COLO668 (cell line): Measurements from ENCODE around the gene CANX.

Experiments
- DNase-seq: peaks from one replicate; lab custom pipeline; 2025; ENCODE audit not compliant: unreplicated experiment; lab: John Stamatoyannopoulos, UW

CANX gene

DNA sequence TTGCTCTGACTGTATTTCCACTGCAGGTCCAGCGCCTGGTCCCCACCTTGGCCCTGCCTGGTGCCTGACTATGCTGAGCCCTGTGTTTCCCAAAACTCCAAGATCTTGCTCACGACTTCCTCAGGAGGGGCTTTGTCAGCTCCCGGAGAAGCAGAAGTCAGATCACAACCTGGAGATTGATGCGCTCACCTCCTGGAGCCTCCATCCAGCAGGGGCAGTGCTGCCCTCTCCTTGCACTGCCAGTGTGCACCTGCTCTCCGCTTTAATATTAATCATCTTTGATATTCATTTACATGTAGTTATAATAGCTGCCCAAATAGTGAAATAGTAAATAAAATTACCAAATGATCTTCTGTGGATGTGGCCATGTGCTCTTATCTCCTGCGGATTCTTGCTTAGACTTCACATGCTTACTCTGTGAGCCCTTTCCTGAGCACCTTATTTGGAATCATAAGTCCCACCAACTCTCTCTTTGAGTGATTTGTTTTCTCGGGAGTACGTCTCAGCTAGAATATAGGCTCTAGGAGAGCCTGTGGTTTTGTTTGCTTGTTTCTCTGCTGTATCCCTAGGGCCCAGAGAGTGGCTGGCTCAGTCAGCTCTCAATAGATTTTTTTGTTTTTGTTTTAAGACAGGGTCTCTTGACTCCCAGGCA lies 51.2 kb downstream of the CANX start:
- no peak for DNase-seq

DNA sequence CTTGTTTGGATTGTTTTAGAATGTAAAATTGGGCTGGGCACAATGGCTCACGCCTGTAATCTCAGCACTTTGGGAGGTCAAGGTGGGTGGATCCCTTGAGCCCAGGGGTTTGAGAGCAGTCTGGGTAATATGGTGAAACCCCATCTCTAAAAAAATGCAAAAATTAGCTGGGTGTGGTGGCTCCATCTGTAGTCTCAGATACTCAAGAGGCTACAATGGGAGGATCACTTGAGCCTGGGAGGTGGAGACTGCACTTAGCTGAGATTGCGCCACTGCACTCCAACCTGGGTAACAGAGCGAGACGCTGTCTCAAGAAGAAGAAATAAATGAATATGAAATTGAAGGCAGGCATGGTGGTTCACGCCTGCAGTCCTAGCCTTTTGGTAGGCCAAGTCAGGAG lies 55.2 kb downstream of the CANX start:
- no peak for DNase-seq

DNA sequence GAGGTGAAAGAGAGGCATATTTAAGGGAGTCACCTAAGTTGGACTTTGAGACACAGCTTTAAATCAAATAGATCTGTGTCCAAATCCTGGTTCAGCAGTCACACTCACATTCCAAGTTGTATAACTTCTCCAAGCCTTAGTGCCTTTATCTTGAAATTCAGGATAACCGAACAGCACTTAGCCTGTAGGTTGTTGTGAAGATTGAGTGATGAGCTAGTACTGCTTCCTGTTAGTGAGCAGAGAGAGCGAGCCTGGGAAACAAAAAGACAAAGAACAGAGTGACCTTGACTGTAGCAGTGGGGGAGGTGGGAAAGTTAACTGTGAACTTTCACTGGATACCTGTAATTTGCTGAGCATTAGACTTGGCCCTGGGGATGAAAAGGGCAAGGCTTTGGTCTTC lies 56.3 kb downstream of the CANX start:
- no peak for DNase-seq

DNA sequence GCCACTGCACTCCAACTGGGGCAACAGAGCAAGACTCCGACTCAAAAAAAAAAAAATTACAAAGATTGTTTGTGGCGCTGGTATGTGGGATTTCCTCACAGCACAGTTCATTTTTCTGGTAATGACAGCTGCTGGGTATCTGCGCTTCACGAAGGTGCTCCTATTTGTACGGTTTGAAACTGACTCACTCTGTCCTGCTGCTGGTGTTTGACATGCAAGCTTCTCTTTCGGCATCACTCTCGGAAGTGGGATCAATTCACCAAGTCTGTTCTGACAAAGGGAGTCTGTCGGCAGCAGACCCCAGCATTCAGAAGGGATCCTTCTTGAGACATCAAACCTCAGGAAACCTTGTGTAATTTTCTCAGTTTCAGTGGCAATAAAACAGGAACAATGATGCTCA lies 60.2 kb downstream of the CANX start:
- no peak for DNase-seq

DNA sequence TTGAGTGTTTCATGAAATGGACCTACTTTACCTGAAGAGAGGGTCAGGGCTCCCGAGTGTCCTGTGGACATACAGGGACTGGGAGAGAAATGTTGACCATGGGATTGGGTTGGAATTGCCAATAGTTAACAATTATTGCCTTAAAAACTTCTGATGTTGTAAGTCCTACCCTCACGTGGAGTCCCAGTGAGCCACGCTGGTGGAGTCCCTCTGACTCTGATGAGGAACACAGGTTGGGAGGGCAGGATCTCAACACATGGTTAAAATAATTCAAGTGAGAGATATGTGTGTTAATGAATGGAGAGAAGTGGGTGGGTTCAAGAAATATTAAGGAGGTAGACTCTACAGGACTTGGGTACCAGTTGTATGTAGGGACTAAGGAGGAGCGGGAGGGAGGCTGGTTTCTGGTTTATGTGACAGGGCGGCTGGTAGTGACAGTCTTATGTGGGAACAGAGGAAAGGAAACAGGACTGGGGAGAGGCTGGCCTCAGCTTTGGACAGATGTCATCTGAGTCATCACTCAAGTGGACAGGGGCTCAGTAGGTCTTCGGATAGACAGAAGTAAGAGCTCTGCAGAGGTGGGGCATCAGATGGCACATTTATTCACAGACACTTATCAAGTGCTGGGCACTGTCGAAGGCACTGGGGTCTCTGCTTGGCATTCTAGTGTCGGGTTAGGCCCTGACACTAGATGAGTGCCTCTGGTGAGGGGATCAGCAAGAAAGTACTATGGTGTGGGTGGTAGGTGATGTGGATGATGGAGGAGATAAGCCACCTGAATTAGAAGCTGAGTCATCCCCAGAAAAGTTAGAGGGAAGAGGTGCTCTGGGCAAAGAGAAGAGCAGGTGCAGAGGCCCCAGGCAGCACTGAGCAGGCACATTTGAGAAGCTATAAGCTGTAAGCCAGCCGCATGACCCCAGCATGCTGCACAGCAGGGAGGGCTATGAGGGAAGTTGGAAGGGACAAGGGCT lies 61.1 kb downstream of the CANX start:
- peak; percentile 56 for DNase-seq

DNA sequence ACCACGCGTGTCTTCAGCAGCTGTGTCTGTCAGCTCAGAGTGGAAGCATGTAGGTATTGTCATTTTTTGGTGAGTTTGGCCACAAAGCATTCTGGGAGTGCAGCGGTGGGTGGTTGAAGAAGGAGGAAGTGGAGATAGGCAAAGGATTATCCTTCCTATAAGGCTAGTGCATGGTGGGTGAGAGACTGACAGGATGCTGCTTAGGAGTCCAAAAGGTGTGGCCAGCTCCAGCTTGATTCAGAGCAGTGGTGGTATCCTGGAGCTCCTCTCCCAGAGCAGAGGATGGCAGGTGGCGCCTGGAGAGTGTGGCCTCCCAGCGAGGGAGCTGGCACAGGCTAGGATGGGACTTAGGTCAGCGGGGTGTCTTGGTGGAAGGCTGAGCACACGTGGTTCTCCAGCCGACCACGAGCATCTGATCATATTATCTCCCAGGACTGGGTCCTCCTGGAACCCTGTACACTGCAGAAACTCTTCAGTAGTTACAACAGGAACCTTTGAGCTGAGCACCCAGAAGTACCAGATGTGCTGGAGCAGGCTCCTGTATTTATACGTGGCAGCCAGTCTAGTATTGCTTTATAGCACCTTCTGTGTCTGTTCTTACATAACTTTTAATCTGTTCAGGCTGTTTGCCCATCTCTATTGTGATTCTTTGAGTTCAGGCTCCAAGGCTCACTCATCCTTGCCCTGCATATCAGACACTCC lies 63.5 kb downstream of the CANX start:
- DNase-seq: peak; percentile 41

DNA sequence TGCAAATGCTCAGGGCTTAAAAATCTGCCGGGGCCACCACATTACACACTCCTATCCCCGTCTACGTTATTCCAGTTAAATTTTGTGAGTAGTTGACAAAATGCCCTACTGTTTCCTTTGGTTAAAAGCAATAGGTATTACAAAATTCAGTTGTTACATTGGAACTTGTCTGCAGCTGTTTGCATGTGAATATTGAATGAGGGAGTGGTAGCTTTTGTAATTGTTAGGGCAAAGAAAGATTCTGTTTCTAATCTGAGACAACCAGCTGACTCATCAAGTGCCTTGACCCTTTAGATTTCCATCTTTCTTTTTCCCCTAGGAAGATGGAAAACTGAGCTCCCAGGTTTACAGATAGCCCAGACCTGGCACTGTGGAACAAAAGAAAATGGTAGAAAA lies 64.0 kb downstream of the CANX start:
- DNase-seq: no peak

DNA sequence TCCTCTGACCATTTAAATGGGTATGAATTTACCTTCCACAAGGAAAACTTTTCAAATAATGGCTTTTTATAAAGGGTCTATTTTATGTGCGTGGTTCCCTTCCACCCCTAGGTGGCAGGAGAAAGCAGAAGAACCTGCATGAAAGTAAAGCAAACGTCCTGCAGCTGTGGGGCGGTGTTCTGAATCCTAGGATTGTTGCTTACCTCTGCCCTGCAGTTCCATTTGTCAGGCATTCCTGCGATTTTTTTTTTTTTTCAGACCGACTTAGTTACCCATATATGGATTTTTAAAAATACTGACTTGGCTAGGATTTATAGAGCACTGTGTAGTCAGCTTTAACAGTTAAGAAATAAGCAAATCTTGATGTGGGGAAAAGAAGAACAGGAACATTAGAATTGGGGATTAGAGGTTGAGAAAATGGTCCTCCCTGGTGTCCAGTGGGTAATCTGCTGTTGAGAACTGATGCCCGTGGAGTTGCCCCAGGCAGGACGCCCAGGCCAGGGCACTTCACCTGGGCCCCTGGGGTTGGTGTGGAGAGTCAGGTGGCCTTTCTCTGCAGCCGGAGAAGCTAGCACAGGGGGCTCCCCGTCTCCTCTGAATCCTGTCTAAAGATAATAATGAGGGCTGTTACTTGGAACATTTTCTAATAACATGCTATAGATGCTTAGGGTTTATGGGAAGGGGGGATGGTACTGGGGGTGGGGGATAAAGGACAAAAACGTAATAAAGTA lies 64.6 kb downstream of the CANX start:
- DNase-seq: peak; percentile 43

DNA sequence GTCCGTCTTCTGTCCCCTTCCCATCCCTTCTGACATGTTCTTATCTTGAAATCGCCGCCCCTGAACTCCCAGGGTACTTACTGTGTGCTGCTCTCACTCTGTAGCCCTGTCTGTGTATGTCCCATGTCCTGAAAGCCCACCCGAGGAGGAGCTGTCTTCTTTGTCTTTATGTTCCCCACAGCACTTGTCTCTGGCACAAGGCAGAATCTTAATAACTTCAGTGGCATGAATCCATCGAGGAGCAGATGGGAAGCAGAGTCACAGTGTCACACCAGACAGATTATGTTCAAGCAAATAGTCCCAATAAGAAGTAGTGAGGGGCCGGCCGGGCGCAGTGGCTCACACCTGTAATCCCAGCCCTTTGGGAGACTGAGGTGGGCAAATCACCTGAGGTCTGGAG lies 65.3 kb downstream of the CANX start:
- no peak for DNase-seq

DNA sequence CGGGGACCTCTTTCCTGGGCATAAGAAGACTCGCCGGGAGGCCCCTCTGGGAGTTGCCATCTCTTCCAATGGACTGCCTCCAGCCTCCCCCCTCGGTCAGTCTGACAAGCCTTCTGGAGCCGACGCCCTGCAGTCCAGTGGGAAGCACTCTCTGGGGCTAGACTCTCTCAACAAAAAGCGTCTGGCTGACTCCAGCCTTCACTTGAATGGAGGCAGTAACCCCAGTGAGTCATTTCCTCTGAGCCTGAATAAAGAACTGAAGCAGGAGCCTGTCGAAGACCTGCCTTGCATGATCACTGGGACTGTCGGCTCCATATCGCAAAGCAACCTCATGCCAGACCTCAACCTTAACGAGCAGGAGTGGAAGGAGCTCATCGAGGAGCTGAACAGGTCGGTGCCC lies 66.6 kb downstream of the CANX start:
- DNase-seq: peak; percentile 1

DNA sequence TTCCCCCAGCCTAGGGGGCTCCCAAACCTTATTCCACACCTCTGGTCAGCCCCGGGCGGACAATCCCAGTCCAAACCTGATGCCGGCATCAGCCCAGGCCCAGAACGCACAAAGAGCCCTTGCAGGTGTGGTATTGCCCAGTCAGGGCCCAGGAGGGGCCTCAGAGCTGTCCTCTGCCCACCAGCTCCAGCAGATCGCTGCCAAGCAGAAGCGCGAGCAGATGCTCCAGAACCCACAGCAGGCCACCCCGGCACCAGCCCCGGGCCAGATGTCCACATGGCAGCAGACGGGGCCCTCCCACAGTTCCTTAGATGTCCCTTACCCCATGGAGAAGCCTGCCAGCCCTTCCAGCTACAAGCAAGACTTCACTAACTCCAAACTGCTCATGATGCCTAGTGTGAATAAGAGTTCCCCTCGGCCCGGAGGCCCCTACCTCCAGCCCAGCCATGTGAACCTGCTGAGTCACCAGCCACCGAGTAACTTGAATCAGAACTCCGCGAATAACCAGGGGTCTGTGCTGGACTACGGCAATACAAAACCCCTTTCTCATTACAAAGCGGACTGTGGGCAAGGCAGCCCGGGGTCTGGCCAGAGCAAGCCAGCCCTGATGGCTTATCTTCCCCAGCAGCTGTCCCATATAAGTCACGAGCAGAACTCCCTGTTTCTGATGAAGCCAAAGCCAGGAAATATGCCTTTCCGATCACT lies 67.4 kb downstream of the CANX start:
- DNase-seq: no peak

DNA sequence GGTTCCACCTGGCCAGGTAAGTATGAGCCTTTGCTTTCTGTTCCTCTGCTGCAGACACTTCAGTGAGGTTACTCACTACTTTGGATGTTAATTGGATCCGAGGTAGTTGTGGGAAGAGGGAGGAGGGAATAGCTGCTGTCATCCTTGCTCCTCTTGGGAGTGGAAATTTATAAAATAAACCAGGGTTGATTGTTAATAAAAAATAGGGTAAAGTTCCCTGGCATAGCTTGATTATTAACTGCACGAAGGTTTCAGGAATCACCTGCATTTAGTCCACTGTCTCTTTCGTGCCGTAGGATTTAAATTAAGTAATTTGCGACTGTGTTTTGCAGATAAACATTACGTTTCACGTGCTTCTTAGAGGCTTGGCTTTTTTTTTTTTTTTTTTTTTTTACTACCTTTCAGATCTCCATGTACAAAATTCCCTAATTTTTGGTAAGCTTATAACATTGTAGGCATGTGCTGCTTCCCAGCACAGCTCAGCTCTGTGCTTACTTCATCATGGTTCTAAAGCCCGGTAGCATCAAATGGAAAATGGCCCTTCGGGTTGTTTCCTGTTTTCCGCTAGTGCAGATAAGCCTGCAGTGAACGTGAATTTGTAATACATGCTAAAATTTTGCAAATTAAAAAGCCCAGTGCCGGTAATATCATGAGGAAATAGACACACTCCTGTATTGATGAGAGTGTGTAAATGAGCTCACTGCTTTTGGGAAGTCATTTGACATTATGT lies 68.1 kb downstream of the CANX start:
- no peak for DNase-seq

DNA sequence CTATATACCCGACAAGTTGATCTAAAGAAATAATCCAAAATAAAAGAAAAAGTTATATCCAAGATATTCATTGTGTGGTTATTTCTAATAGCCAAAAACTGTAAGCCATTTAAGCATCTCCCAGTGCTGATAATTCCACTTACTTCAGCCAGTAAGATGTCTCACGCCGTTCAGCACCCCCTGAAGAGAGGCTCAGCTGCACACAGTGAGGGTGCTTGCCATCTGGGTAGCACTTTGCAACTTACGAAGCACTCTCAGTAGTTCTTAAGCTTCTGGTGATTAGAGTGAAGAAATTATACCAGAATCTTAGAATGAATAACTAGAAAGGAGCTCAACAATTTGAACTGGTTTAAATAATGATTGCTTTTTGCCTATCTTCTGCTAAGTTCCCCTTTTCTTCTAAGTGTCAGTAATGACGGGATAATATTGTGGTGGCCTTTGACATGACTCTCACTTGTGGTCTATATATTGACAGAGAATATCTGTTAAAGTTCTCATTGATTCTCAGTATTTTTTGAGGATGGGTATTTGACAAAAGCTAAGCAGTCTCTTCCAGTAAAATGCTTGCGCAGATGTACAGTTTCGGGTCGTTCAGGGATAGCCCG lies 68.8 kb downstream of the CANX start:
- no peak for DNase-seq

DNA sequence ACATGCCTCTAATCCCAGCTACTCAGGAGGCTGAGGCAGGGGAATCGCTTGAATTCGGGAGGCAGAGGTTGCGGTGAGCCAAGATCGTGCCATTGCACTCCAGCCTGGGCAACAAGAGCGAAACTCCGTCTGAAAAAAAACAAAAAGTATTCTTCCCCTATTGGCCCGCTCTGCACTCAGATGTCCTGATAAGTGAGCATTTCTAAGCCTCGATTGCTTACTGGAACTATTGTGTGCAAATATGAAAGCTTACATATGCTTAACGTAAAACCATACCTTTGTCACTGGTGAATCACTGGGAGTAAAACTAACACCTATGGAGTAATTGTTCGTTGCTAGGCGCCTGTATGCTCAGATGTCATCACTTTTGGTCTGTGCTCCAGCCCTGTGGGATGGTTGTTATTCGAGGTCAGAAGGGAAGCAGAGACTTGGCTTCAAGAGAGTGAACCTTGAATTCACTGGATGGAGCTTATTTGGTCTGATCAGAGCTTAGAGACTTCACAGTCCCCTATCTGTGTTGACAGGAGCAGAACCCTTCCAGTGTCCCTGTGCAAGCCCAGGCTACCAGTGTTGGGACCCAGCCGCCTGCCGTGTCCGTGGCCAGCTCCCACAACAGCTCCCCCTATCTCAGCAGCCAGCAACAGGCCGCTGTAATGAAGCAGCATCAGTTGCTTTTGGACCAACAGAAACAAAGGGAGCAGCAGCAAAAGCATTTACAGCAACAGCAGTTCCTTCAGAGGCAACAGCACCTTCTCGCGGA lies 69.7 kb downstream of the CANX start:
- DNase-seq: no peak

DNA sequence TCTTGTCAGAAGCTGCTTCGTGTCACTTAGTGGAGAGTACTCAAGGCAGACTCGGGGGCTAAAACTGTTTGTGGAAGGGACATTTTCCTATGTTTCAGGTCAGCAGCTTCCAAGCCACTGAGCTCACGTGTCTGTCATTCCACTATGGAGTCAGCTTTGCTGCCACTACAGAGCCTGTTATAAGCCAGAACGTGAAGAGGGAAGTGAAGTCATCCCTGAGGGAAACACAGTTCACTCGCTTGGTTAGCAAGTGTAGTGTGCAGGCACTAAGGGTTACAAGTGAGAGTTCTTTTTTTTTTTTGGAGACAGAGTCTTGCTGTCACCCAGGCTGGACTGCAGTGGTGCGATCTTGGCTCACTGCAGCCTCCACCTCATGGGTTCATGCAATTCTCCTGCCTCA lies 70.5 kb downstream of the CANX start:
- DNase-seq: no peak

DNA sequence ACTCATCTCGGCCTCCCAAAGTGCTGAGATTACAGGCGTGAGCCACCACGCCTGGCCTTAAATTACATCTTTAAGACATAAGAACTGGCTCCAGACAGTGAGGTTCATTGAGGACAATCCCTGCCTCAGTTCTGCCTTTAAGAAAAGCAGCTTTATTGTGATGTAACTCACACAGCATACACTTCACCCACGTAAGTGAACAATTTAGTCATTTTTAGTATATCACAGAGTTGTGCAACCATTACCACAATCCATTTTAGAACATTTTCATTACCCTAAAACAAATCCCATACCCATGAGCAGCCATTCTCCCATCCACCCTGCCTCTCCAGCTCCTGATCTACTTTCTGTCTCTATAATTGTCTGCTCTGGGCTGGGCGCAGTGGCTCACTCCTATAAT lies 71.0 kb downstream of the CANX start:
- DNase-seq: no peak

DNA sequence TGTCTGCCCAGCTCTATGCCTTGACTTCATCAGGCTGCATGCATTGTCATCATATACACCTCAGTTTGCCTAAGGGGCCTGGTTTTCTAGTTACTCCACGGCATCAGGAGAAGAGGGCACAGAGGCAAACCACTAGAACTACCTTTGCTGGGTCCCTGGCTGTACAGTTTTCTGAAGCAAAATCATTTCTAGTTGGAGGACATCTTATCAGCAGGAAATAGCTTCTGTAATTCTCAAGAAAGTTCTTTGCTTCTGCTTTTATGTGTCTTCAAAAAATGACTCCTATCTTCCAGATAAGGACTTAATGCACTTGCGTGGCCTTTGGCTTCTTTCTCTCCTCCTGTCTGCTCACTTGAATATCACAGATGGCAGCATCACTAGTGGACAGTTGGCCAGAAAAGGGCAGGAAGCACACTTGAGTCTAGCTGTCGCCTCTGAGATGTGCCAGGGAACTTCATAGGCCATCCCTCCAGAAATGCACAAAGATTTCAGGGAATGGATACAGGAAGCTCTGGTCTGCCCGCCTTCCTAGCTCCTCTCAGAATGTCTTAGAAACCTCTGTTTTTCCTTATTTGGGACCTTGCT lies 72.6 kb downstream of the CANX start:
- no peak for DNase-seq

DNA sequence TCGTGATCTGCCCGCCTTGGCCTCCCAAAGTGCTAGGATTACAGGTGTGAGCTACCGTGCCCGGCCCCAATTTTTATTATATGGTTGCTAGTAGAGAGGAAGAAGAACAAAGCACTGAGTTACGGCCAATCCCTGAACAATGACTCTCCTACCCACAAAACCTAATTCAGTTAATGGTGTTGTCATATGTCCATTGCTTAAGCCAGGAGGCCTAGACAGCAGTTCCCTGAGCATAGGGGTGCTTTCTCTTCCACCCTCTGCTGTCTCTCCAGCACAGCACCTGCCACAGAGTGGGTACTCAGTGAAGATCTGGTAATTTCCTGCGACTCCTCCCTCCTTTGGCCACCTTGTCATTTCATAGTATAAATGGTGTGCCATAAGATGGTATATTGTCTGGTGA lies 73.6 kb downstream of the CANX start:
- no peak for DNase-seq

DNA sequence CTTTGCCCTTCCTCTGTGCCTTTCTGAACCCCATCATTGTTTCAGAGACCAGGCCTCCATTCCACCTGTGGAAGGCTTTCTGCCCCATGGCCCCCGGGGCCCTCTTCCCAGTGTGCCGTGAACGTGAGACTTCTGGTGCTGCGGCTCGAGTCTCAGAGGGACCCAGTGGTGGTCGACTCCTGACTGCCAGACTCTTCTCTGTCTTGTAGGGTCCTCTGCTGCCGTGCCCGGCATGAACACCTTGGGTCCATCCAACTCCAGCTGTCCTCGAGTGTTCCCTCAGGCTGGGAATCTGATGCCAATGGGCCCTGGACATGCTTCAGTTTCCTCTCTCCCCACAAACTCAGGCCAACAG lies 74.9 kb downstream of the CANX start:
- no peak for DNase-seq
